ENCODE data around the gene TAF13. TPM values are rescaled to one million over a fixed set of nuclear protein-coding genes. Genes with fewer than 3 reads are reported as not detected.

Gene TAF13
- total and polyA plus RNA-seq, 12 donors = 18.4 to 69.9 (median 58.0) TPM

DNA sequence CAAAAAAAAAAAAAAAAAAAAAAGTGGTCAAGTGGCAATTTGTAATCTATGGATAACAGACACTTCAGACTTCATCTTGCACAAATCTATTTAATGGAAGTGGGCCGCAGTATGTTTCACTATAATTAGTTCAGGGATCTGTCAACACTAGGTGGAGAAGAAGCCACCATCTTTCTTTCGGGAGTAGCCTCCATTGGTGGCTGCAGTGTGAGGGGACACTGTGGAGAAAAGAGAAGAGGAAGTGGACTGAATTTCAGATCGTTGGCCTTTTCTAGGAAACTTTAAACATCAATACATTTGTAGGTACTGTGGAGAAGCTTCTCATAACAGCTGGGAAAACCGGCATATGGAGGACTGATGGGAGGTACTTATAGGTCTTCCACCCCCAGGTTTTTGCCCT is 30.1 kb upstream of the TAF13 start:
- H3K27me3 ChIP-seq = no peaks in the 10 kb centered on the region
- no peaks in the 10 kb centered on the region for H3K9me3 ChIP-seq
- DNase-seq (no peak), ATAC-seq (no peak)
- TF ChIP-seq, protein P1, sequence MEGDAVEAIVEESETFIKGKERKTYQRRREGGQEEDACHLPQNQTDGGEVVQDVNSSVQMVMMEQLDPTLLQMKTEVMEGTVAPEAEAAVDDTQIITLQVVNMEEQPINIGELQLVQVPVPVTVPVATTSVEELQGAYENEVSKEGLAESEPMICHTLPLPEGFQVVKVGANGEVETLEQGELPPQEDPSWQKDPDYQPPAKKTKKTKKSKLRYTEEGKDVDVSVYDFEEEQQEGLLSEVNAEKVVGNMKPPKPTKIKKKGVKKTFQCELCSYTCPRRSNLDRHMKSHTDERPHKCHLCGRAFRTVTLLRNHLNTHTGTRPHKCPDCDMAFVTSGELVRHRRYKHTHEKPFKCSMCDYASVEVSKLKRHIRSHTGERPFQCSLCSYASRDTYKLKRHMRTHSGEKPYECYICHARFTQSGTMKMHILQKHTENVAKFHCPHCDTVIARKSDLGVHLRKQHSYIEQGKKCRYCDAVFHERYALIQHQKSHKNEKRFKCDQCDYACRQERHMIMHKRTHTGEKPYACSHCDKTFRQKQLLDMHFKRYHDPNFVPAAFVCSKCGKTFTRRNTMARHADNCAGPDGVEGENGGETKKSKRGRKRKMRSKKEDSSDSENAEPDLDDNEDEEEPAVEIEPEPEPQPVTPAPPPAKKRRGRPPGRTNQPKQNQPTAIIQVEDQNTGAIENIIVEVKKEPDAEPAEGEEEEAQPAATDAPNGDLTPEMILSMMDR (IDR thresholded peaks at IDR 0.05) = no peak
- H3K36me3 ChIP-seq = peaks cover 0 to 13% (median 0%) of the 10 kb centered on the region in 9 donors
- H3K4me1 ChIP-seq = peaks cover 0 to 10% (median 8%) of the 10 kb centered on the region in 9 donors
- intact Hi-C loops (cut with DNase I) = loop anchor here in 3 of 10 donors (10.0 kb wide), 3 partner anchors 61 to 141 kb away; partner anchors contain the start of genes CLCC1 (in 1 of the 3) and WDR47 (in 1 of the 3)
- no peak overlapping the region for H3K27ac ChIP-seq
- 70 to 80% methylated on average over 4 of the region's 4 CpGs for WGBS, 2 donors
- no peak overlapping the region for H3K4me3 ChIP-seq

GRCh38 chr1:109104364-109105151 is 28.8 kb upstream of the TAF13 start:
- H3K36me3 ChIP-seq = peaks cover 0 to 13% (median 0%) of the 10 kb centered on the region in 9 donors
- H3K27me3 ChIP-seq = no peaks in the 10 kb centered on the region
- TF ChIP-seq, protein P1 (IDR thresholded peaks at IDR 0.05) = no peak
- H3K4me1 ChIP-seq = peaks cover 0 to 15% (median 13%) of the 10 kb centered on the region in 9 donors
- 87 to 88% methylated on average over 20 of the region's 20 CpGs for WGBS, 2 donors
- DNase-seq (no peak), ATAC-seq (no peak)
- no peak overlapping the region for H3K4me3 ChIP-seq
- no peaks in the 10 kb centered on the region for H3K9me3 ChIP-seq
- intact Hi-C loops (cut with DNase I) = loop anchor here in 5 of 10 donors (5.0 to 10.0 kb wide), 5 partner anchors 60 to 140 kb away; partner anchors contain the start of genes WDR47 (in 3 of the 5), CLCC1 (in 1 of the 5) and SARS1 (in 1 of the 5)
- no peak overlapping the region for H3K27ac ChIP-seq

GRCh38 chr1:109099938-109100773 is 24.4 kb upstream of the TAF13 start:
- intact Hi-C loops (cut with DNase I) = loop anchor here in 7 of 10 donors (1.0 to 10.0 kb wide), 9 partner anchors 10 to 295 kb away; partner anchors contain the start of genes WDR47 (in 4 of the 7), CLCC1 (in 2 of the 7), SARS1 (in 1 of the 7) and SORT1 (in 1 of the 7)
- TF ChIP-seq, protein P1 (IDR thresholded peaks at IDR 0.05) = peak; percentile 76 to 96 (median 90)
- Histone ChIP-seq H3K36me3 (peaks cover 0 to 30% (median 8%) of the 10 kb centered on the region in 9 donors), H3K27me3 (no peaks in the 10 kb centered on the region), H3K27ac (peak overlapping the region; percentile 94 to 100 (median 98)), H3K4me1 (peaks cover 0 to 38% (median 22%) of the 10 kb centered on the region in 9 donors), H3K4me3 (peak overlapping the region; percentile 81 to 100 (median 96)), H3K9me3 (no peaks in the 10 kb centered on the region)
- DNase-seq = peak; percentile 96 to 98
- 0% methylated on average over 76 to 77 of the region's 77 CpGs for WGBS, 2 donors
- ATAC-seq = peak; percentile 97 to 99 (median 99)

GRCh38 chr1:109096120-109096519 is 20.3 kb upstream of the TAF13 start:
- Histone ChIP-seq H3K27ac (peak overlapping the region in 2 of 10 donors; percentile 1 to 19), H3K9me3 (no peaks in the 10 kb centered on the region)

More at GRCh38 chr1:109096120-109096519, 20.3 kb upstream of the TAF13 start:
- no peaks in the 10 kb centered on the region for H3K27me3 ChIP-seq
- WGBS, 2 donors = 42% methylated on average over 1 of the region's 1 CpG
- intact Hi-C loops (cut with DNase I) = loop anchor here in 2 of 10 donors (10.0 kb wide), 2 partner anchors 51 to 299 kb away; partner anchors contain the start of genes SORT1 (in 1 of the 2) and WDR47 (in 1 of the 2)
- TF ChIP-seq, protein P1 (IDR thresholded peaks at IDR 0.05) = no peak
- H3K36me3 ChIP-seq = peaks cover 0 to 52% (median 20%) of the 10 kb centered on the region in 9 donors
- no peak for DNase-seq
- ATAC-seq = no peak
- H3K4me3 ChIP-seq = no peak overlapping the region
- peaks cover 8 to 69% (median 46%) of the 10 kb centered on the region in 9 donors for H3K4me1 ChIP-seq

Data from heart right ventricle (tissue), 16 donors.